ENCODE measurements around the gene AMY2A. TPM values are rescaled to one million over a fixed set of nuclear protein-coding genes. Genes with fewer than 3 reads are reported as not detected.
"Not testable (repeated sequence)": the region's sequence is repeated elsewhere in the genome, so short reads cannot be mapped to it uniquely, and the experiment has no call there.

The AMY2A gene
- total RNA-seq, 3 donors from 2014 or later (not counting 1 experiment from before 2014, with no cell fraction given): 0.29 TPM; not detected in 2

- Histone ChIP-seq H3K4me1 (ENCODE audit: control insufficient read depth, insufficient read depth, low read length) (no peaks in the 10 kb centered on the region), H3K4me3 (ENCODE audit: low read length) (no peak overlapping the region), H3K27ac (ENCODE audit: low read length) (no peak overlapping the region), H3K27me3 (ENCODE audit: control insufficient read depth, insufficient read depth, low read length) (no peaks in the 10 kb centered on the region), H3K36me3 (ENCODE audit: control insufficient read depth, insufficient read depth, low read length) (no peaks in the 10 kb centered on the region), H3K9me3 (ENCODE audit: control insufficient read depth, insufficient read depth, low read length) (no peaks in the 10 kb centered on the region)
- ATAC-seq (no peak), DNase-seq (no peak)
- WGBS (ENCODE audit: insufficient coverage): 92% methylated on average over 2 of the region's 2 CpGs
- Mint-ChIP-seq H3K4me1 (no peaks in the 10 kb centered on the region), H3K4me3 (no peak overlapping the region), H3K27me3 (ENCODE audit: low read depth in 2 of 2) (no peaks in the 10 kb centered on the region), H3K36me3 (no peaks in the 10 kb centered on the region), H3K9me3 (peaks cover 9 to 10% of the 10 kb centered on the region in 2 donors), H3K27ac (no peak overlapping the region)
- intact Hi-C loops (cut with micrococcal nuclease): no loop called here
- TF ChIP-seq CTCF (IDR thresholded peaks at IDR 0.05): no peak
These were observed 865 bp upstream of the AMY2A start for GRCh38 chr1:103616362-103616761.

DNA sequence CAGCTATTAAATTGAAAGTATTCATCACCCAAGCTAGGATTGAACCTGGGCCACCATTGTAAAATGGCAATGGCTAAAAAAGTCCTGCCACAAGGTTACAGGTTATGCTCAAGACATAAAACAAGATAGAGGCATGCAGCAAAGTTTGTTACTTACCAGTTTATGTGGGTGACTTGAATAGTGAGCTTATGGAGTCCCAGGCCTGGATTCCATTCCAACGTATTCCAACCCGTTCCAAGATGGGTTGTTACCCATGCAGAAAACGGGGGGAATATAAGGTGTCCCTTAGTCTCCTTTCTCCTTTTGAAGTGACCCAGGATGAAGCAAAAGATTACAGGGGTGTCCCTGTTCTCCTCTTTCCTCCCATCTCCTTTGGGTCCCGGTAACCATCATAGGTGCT lies 10.2 kb downstream of the AMY2A start:
- H3K27ac ChIP-seq (ENCODE audit: low read length); H3K4me1 ChIP-seq (ENCODE audit: control insufficient read depth, insufficient read depth, low read length); H3K27me3 Mint-ChIP-seq (ENCODE audit: low read depth in 2 of 2); DNase-seq; H3K36me3 Mint-ChIP-seq; H3K36me3 ChIP-seq (ENCODE audit: control insufficient read depth, insufficient read depth, low read length); H3K4me1 Mint-ChIP-seq; H3K9me3 Mint-ChIP-seq; H3K4me3 ChIP-seq (ENCODE audit: low read length); H3K27ac Mint-ChIP-seq; H3K4me3 Mint-ChIP-seq; H3K27me3 ChIP-seq (ENCODE audit: control insufficient read depth, insufficient read depth, low read length); H3K9me3 ChIP-seq (ENCODE audit: control insufficient read depth, insufficient read depth, low read length); ATAC-seq; intact Hi-C loops (cut with micrococcal nuclease): not testable (repeated sequence)
- 88% methylated on average over 3 of the region's 4 CpGs for WGBS (ENCODE audit: insufficient coverage)

GRCh38 chr1:103641194-103641593 lies 24.0 kb downstream of the AMY2A start:
- ATAC-seq; H3K9me3 Mint-ChIP-seq; H3K4me3 ChIP-seq (ENCODE audit: low read length); H3K36me3 Mint-ChIP-seq; H3K27me3 Mint-ChIP-seq (ENCODE audit: low read depth in 2 of 2); H3K36me3 ChIP-seq (ENCODE audit: control insufficient read depth, insufficient read depth, low read length); H3K4me3 Mint-ChIP-seq; H3K27ac Mint-ChIP-seq; H3K9me3 ChIP-seq (ENCODE audit: control insufficient read depth, insufficient read depth, low read length); H3K27me3 ChIP-seq (ENCODE audit: control insufficient read depth, insufficient read depth, low read length); H3K27ac ChIP-seq (ENCODE audit: low read length); H3K4me1 Mint-ChIP-seq; DNase-seq; H3K4me1 ChIP-seq (ENCODE audit: control insufficient read depth, insufficient read depth, low read length); intact Hi-C loops (cut with micrococcal nuclease): not testable (repeated sequence)
- no CpG with 5 or more reads among the region's 3 CpGs for WGBS (ENCODE audit: insufficient coverage)

- H3K27me3 Mint-ChIP-seq (ENCODE audit: low read depth in 2 of 2); H3K27ac Mint-ChIP-seq; H3K36me3 Mint-ChIP-seq; H3K27ac ChIP-seq (ENCODE audit: low read length); H3K4me3 Mint-ChIP-seq; H3K9me3 ChIP-seq (ENCODE audit: control insufficient read depth, insufficient read depth, low read length); H3K4me3 ChIP-seq (ENCODE audit: low read length); ATAC-seq; intact Hi-C loops (cut with micrococcal nuclease); H3K27me3 ChIP-seq (ENCODE audit: control insufficient read depth, insufficient read depth, low read length); H3K4me1 Mint-ChIP-seq; H3K36me3 ChIP-seq (ENCODE audit: control insufficient read depth, insufficient read depth, low read length); H3K4me1 ChIP-seq (ENCODE audit: control insufficient read depth, insufficient read depth, low read length); H3K9me3 Mint-ChIP-seq; DNase-seq: not testable (repeated sequence)
- no CpG with 5 or more reads among the region's 3 CpGs for WGBS (ENCODE audit: insufficient coverage)
These were observed 26.7 kb downstream of the AMY2A start for GRCh38 chr1:103643908-103644307.

DNA sequence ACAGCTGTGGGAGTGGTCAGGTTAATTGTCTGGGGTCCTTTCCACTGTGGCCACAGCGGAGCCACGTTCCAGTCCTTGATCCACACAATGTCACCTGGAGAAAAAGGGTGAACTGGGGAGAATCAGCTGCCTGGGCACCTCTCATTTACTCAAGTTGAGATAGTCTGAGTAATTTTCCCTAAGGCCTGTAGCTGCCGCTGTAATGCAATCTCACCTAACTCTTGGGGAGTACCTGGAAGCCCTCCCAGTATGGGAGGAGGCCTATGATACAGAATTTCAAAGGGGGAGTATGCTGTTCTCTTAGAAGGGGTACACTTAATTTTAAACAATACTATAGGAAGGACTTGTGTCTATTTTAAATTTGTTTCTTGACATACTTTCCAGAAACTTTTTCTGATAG lies 33.1 kb downstream of the AMY2A start:
- H3K4me3 ChIP-seq (ENCODE audit: low read length); intact Hi-C loops (cut with micrococcal nuclease); H3K9me3 ChIP-seq (ENCODE audit: control insufficient read depth, insufficient read depth, low read length); H3K36me3 ChIP-seq (ENCODE audit: control insufficient read depth, insufficient read depth, low read length); H3K27ac Mint-ChIP-seq; H3K27me3 Mint-ChIP-seq (ENCODE audit: low read depth in 2 of 2); H3K4me3 Mint-ChIP-seq; ATAC-seq; H3K27me3 ChIP-seq (ENCODE audit: control insufficient read depth, insufficient read depth, low read length); DNase-seq; H3K36me3 Mint-ChIP-seq; H3K4me1 Mint-ChIP-seq; H3K9me3 Mint-ChIP-seq; H3K4me1 ChIP-seq (ENCODE audit: control insufficient read depth, insufficient read depth, low read length); H3K27ac ChIP-seq (ENCODE audit: low read length): not testable (repeated sequence)
- no CpG with 5 or more reads among the region's 3 CpGs for WGBS (ENCODE audit: insufficient coverage)

- not testable (repeated sequence) for H3K36me3 Mint-ChIP-seq
These were observed 33.7 kb downstream of the AMY2A start for GRCh38 chr1:103650889-103651288.

GRCh38 chr1:103654133-103654532 lies 36.9 kb downstream of the AMY2A start:
- H3K4me1 ChIP-seq (ENCODE audit: control insufficient read depth, insufficient read depth, low read length); H3K27me3 ChIP-seq (ENCODE audit: control insufficient read depth, insufficient read depth, low read length); H3K9me3 ChIP-seq (ENCODE audit: control insufficient read depth, insufficient read depth, low read length); H3K36me3 Mint-ChIP-seq; H3K4me1 Mint-ChIP-seq; H3K9me3 Mint-ChIP-seq; H3K36me3 ChIP-seq (ENCODE audit: control insufficient read depth, insufficient read depth, low read length); H3K27ac Mint-ChIP-seq; H3K27me3 Mint-ChIP-seq (ENCODE audit: low read depth in 2 of 2); ATAC-seq; H3K4me3 ChIP-seq (ENCODE audit: low read length); DNase-seq; H3K27ac ChIP-seq (ENCODE audit: low read length); H3K4me3 Mint-ChIP-seq; intact Hi-C loops (cut with micrococcal nuclease): not testable (repeated sequence)
- WGBS (ENCODE audit: insufficient coverage): no CpG with 5 or more reads among the region's 6 CpGs

More at GRCh38 chr1:103650889-103651288, 33.7 kb downstream of the AMY2A start:
- ATAC-seq; H3K4me1 Mint-ChIP-seq; DNase-seq; H3K27me3 Mint-ChIP-seq (ENCODE audit: low read depth in 2 of 2); H3K4me3 ChIP-seq (ENCODE audit: low read length); H3K27ac Mint-ChIP-seq; H3K9me3 ChIP-seq (ENCODE audit: control insufficient read depth, insufficient read depth, low read length); H3K36me3 ChIP-seq (ENCODE audit: control insufficient read depth, insufficient read depth, low read length); H3K9me3 Mint-ChIP-seq; H3K4me1 ChIP-seq (ENCODE audit: control insufficient read depth, insufficient read depth, low read length); H3K27ac ChIP-seq (ENCODE audit: low read length); H3K27me3 ChIP-seq (ENCODE audit: control insufficient read depth, insufficient read depth, low read length); intact Hi-C loops (cut with micrococcal nuclease); H3K4me3 Mint-ChIP-seq: not testable (repeated sequence)
- no CpG with 5 or more reads among the region's 4 CpGs for WGBS (ENCODE audit: insufficient coverage)
